PC-3 (cell line): ENCODE measurements around the gene UHMK1. TPM values are rescaled to one million over a fixed set of nuclear protein-coding genes. Genes with fewer than 3 reads are reported as not detected.

Experiments
- ATAC-seq: fragments of 200-7000 bp; cut with Tn5 transposase; 2 replicates; pipeline ENCODE4 v1.9.1; 2020; ENCODE audit warnings: mild to moderate bottlenecking, moderate library complexity
- BruUV-seq: library from RNA; stranded (reverse); fragments of 400-500 nt; replicated peaks from 2 replicates; lab custom pipeline; 2021; lab: Mats Ljungman, UMichigan
- CTCF ChIA-PET: fragments of 300-600 bp; sonication (Branson Sonifier 250); formaldehyde crosslinking; loops from one replicate; lab custom pipeline; 2022; ENCODE audit warnings: antibody characterized with exemption; lab: Charles Lee
- POLR2A ChIA-PET: fragments of 300-600 bp; sonication (Branson Sonifier 250); formaldehyde crosslinking; loops from one replicate; lab custom pipeline; 2022; ENCODE audit warnings: antibody characterized with exemption; ENCODE audit not compliant: unreplicated experiment; lab: Charles Lee
- DNase-seq: peaks from one replicate; pipeline ENCODE4 v3.0.0-alpha.2; 2015
- H2AFZ ChIP-seq: fragments of 300-600 bp; sonication (generic); 2 replicates; pipeline ENCODE4 v1.6.0; 2016; ENCODE audit warnings: antibody characterized with exemption, low read length
- H3F3A ChIP-seq: fragments of 300-600 bp; sonication (generic); one replicate; pipeline ENCODE4 v1.6.0; 2017; ENCODE audit warnings: antibody characterized with exemption, low read length, control low read depth, mild to moderate bottlenecking; ENCODE audit not compliant: unreplicated experiment
- H3K27ac ChIP-seq: fragments of 300-600 bp; sonication (generic); 2 replicates; pipeline ENCODE4 v1.5.1; 2016; ENCODE audit warnings: mild to moderate bottlenecking, low read length
- H3K27me3 ChIP-seq: fragments of 300-600 bp; sonication (generic); 2 replicates; pipeline ENCODE4 v1.6.1; 2016; ENCODE audit warnings: low read length, mixed read lengths
- H3K36me3 ChIP-seq: fragments of 300-600 bp; sonication (generic); 2 replicates; pipeline ENCODE4 v1.6.1; 2016; ENCODE audit warnings: low read depth, mixed run types, low read length, mixed read lengths
- H3K4me1 ChIP-seq: fragments of 300-600 bp; sonication (generic); 2 replicates; pipeline ENCODE4 v1.5.1; 2016; ENCODE audit warnings: low read length; ENCODE audit not compliant: insufficient read depth
- H3K4me2 ChIP-seq: fragments of 300-600 bp; sonication (generic); 2 replicates; pipeline ENCODE4 v1.6.0; 2016; ENCODE audit warnings: low read length
- H3K4me3 ChIP-seq: fragments of 300-600 bp; sonication (generic); 2 replicates; pipeline ENCODE4 v1.5.1; 2016; ENCODE audit warnings: mild to moderate bottlenecking, low read length, mixed read lengths
- H3K79me2 ChIP-seq: fragments of 300-600 bp; sonication (generic); 2 replicates; pipeline ENCODE4 v1.6.1; 2017; ENCODE audit warnings: low read length, mixed read lengths
- H3K9ac ChIP-seq: fragments of 300-600 bp; sonication (generic); 2 replicates; pipeline ENCODE4 v1.6.0; 2016; ENCODE audit warnings: mild to moderate bottlenecking, low read length
- H3K9me2 ChIP-seq: fragments of 300-600 bp; sonication (generic); replicated peaks from 2 replicates; pipeline ENCODE4 v1.6.1; 2016; ENCODE audit warnings: mixed run types, low read length, mixed read lengths
- H3K9me3 ChIP-seq: fragments of 300-600 bp; sonication (generic); 2 replicates; pipeline ENCODE4 v1.6.1; 2016; ENCODE audit warnings: low read length, mixed read lengths
- H4K20me1 ChIP-seq: fragments of 300-600 bp; sonication (generic); 2 replicates; pipeline ENCODE4 v1.6.1; 2016; ENCODE audit warnings: low read length, mixed read lengths
- EZH2 ChIP-seq: fragments of 300-600 bp; sonication (generic); IDR thresholded peaks from one replicate; pipeline ENCODE4 v1.6.1; 2017; ENCODE audit warnings: antibody characterized with exemption, mild to moderate bottlenecking, low read length; ENCODE audit not compliant: unreplicated experiment
- EZH2phosphoT487 ChIP-seq: fragments of 300-600 bp; sonication (generic); IDR thresholded peaks from 2 replicates; pipeline ENCODE4 v1.6.1; 2018; ENCODE audit warnings: mild to moderate bottlenecking, antibody characterized with exemption, low read length, borderline replicate concordance
- intact Hi-C: fragments of 100-400 bp; cut with micrococcal nuclease; formaldehyde crosslinking; loops from 2 replicates; pipeline ENCODE4 v1.9.0; 2023
- total RNA-seq: library from RNA; depleted of rRNA; stranded (reverse); fragments of >200 nt; gene quantifications from 2 replicates; pipeline ENCODE4 v1.2.3, GENCODE V29; 2014
- TF ChIP-seq, protein P1 (sequence below): fragments of 300-600 bp; sonication (generic); conservative IDR thresholded peaks from 2 replicates; pipeline ENCODE4 v1.5.1; 2017; ENCODE audit warnings: antibody characterized with exemption, low read depth, mild to moderate bottlenecking, low read length

Gene UHMK1
- total RNA-seq, 1 experiment from 2014 or later = 69.4 TPM

DNA sequence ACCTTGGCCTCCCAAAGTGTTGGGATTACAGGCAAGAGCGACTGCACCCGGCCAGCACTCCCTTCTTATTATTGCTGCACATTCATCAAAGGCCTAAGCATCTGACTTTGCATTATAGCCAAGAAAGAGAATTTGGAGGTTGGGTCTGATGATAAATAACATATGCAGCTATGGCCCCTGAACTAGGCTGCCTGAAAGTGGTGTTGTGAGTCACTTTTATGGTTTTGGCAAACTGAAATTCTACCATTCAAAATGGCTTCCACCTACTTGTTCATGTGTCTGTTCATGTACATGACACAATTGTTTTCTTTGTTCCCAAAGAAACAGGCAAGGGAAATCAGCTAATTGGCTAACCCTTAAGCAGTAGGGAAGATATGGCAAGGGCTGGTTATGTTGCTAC is 38.9 kb downstream of the UHMK1 start:
- POLR2A ChIA-PET = no interaction called here

GRCh38 chr1:162537216-162537615 is 39.6 kb downstream of the UHMK1 start:
- no peak overlapping the region for H3K4me2 ChIP-seq
- H3K27ac ChIP-seq = no peak overlapping the region
- DNase-seq (no peak), ATAC-seq (no peak)
- no peaks in the 10 kb centered on the region for H4K20me1 ChIP-seq
- H3K9me3 ChIP-seq = no peaks in the 10 kb centered on the region
- H3K4me1 ChIP-seq = peaks cover 48% of the 10 kb centered on the region
- no peaks in the 10 kb centered on the region for H3K9me2 ChIP-seq
- H2AFZ ChIP-seq = no peak overlapping the region
- no peaks in the 10 kb centered on the region for H3K79me2 ChIP-seq
- ChIA-PET POLR2A (interaction anchor here (0.6 kb wide), 1 partner anchor 264 kb away, joined by 5 read pairs; no protein-coding TSS in a partner anchor), CTCF (no interaction called here)
- no peaks in the 10 kb centered on the region for H3K36me3 ChIP-seq
- H3K27me3 ChIP-seq = no peaks in the 10 kb centered on the region
- H3K4me3 ChIP-seq = no peak overlapping the region
- TF ChIP-seq, protein P1, sequence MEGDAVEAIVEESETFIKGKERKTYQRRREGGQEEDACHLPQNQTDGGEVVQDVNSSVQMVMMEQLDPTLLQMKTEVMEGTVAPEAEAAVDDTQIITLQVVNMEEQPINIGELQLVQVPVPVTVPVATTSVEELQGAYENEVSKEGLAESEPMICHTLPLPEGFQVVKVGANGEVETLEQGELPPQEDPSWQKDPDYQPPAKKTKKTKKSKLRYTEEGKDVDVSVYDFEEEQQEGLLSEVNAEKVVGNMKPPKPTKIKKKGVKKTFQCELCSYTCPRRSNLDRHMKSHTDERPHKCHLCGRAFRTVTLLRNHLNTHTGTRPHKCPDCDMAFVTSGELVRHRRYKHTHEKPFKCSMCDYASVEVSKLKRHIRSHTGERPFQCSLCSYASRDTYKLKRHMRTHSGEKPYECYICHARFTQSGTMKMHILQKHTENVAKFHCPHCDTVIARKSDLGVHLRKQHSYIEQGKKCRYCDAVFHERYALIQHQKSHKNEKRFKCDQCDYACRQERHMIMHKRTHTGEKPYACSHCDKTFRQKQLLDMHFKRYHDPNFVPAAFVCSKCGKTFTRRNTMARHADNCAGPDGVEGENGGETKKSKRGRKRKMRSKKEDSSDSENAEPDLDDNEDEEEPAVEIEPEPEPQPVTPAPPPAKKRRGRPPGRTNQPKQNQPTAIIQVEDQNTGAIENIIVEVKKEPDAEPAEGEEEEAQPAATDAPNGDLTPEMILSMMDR = no peak
- TF ChIP-seq EZH2phosphoT487 = no peak
- intact Hi-C loops = no loop called here
- no TSS peak for BruUV-seq
- H3F3A ChIP-seq = peaks cover 20% of the 10 kb centered on the region
- no peak overlapping the region for H3K9ac ChIP-seq

More for the DNA sequence above, 38.9 kb downstream of the UHMK1 start:
- no peaks in the 10 kb centered on the region for H3K9me3 ChIP-seq
- intact Hi-C loops = no loop called here
- H3K9me2 ChIP-seq = no peaks in the 10 kb centered on the region
- H3K4me1 ChIP-seq = peaks cover 43% of the 10 kb centered on the region
- no peak overlapping the region for H3K4me3 ChIP-seq
- H3K27me3 ChIP-seq = no peaks in the 10 kb centered on the region
- H3K36me3 ChIP-seq = no peaks in the 10 kb centered on the region
- H3K27ac ChIP-seq = no peak overlapping the region
- H3K9ac ChIP-seq = no peak overlapping the region
- peak; percentile 57 for DNase-seq
- peaks cover 17% of the 10 kb centered on the region for H3F3A ChIP-seq
- H4K20me1 ChIP-seq = no peaks in the 10 kb centered on the region
- no peak for ATAC-seq
- TF ChIP-seq EZH2phosphoT487 = no peak
- TF ChIP-seq, protein P1 = no peak
- no peak for TF ChIP-seq EZH2
- CTCF ChIA-PET = no interaction called here
- no peaks in the 10 kb centered on the region for H3K79me2 ChIP-seq
- no TSS peak for BruUV-seq
- H3K4me2 ChIP-seq = no peak overlapping the region
- H2AFZ ChIP-seq = no peak overlapping the region

GRCh38 chr1:162538815-162539431 is 41.3 kb downstream of the UHMK1 start:
- no peaks in the 10 kb centered on the region for H3K9me2 ChIP-seq
- peak; percentile 61 for ATAC-seq
- peak overlapping the region; percentile 63 for H3K27ac ChIP-seq
- H3K9me3 ChIP-seq = peaks cover 7% of the 10 kb centered on the region
- peak overlapping the region; percentile 63 for H3K4me2 ChIP-seq
- H3K4me3 ChIP-seq = peak overlapping the region; percentile 17; the same call in 1 of the 2 replicates
- POLR2A ChIA-PET = interaction anchor here (0.6 kb wide), 2 partner anchors 20 to 278 kb away, joined by 3 to 4 read pairs; no protein-coding TSS in a partner anchor
- no TSS peak for BruUV-seq
- H3K9ac ChIP-seq = no peak overlapping the region
- CTCF ChIA-PET = interaction anchor here (0.6 to 0.7 kb wide), 2 partner anchors 37 to 40 kb away, joined by 3 to 4 read pairs; no protein-coding TSS in a partner anchor
- H3K27me3 ChIP-seq = no peaks in the 10 kb centered on the region
- intact Hi-C loops = no loop called here
- peak overlapping the region; percentile 22; the same call in 1 of the 2 replicates for H2AFZ ChIP-seq
- DNase-seq = peak; percentile 95
- peaks cover 48% of the 10 kb centered on the region for H3K4me1 ChIP-seq
- H3F3A ChIP-seq = peaks cover 23% of the 10 kb centered on the region
- H3K36me3 ChIP-seq = peaks cover 6% of the 10 kb centered on the region; the same call in 1 of the 2 replicates
- no peaks in the 10 kb centered on the region for H3K79me2 ChIP-seq
- no peak for TF ChIP-seq EZH2
- TF ChIP-seq EZH2phosphoT487 = no peak
- TF ChIP-seq, protein P1 = no peak
- no peaks in the 10 kb centered on the region for H4K20me1 ChIP-seq
